Mesenteric fat pad (tissue), 1 donor: ENCODE measurements around the gene CEP57. TPM values are rescaled to one million over a fixed set of nuclear protein-coding genes. Genes with fewer than 3 reads are reported as not detected.
"Not testable (repeated sequence)": the region's sequence is repeated elsewhere in the genome, so short reads cannot be mapped to it uniquely, and the experiment has no call there.

Source experiments
- DNase-seq: peaks from one replicate; pipeline ENCODE4 v3.0.0-alpha.2; 2020; ENCODE audit warnings: low spot score
- total RNA-seq: library from RNA; stranded (reverse); fragmentation: NEBNext Ultra II Directional; extraction: Animal tissue kit (Norgen Biotek cat#: 25700); gene quantifications from one replicate; pipeline ENCODE4 v1.2.1, GENCODE V29; 2021
- donor health status: DM: yes; HTN: yes; CAD: no.

The CEP57 gene
- total RNA-seq, 1 donor from 2014 or later, result 20.7 TPM

- DNase-seq, result no peak
Observed at GRCh38 chr11:95795627-95796295, 5.5 kb downstream of the CEP57 start.

- no peak for DNase-seq
Observed at GRCh38 chr11:95796501-95796900, 6.2 kb downstream of the CEP57 start.

- no peak for DNase-seq
Observed at GRCh38 chr11:95799546-95799945, 9.2 kb downstream of the CEP57 start.

GRCh38 chr11:95800438-95800837 is 10.1 kb downstream of the CEP57 start:
- DNase-seq, result no peak

GRCh38 chr11:95802806-95803205 is 12.5 kb downstream of the CEP57 start:
- DNase-seq, result no peak

- DNase-seq, result no peak
Observed at GRCh38 chr11:95803973-95804372, 13.7 kb downstream of the CEP57 start.

- DNase-seq, result no peak
Observed at GRCh38 chr11:95805869-95806268, 15.6 kb downstream of the CEP57 start.

GRCh38 chr11:95806464-95806863 is 16.2 kb downstream of the CEP57 start:
- DNase-seq, result not testable (repeated sequence)

- DNase-seq, result not testable (repeated sequence)
Observed at GRCh38 chr11:95811052-95811451, 20.8 kb downstream of the CEP57 start.

GRCh38 chr11:95816037-95816436 is 25.7 kb downstream of the CEP57 start:
- no peak for DNase-seq

GRCh38 chr11:95821640-95822039 is 31.3 kb downstream of the CEP57 start:
- no peak for DNase-seq

- DNase-seq, result no peak
Observed at GRCh38 chr11:95827696-95828095, 37.4 kb downstream of the CEP57 start.

- no peak for DNase-seq
Observed at GRCh38 chr11:95829580-95830259, 39.4 kb downstream of the CEP57 start.

GRCh38 chr11:95831198-95831883 is 41.0 kb downstream of the CEP57 start:
- DNase-seq, result no peak

- no peak for DNase-seq
Observed at GRCh38 chr11:95832763-95833162, 42.5 kb downstream of the CEP57 start.

GRCh38 chr11:95833378-95833777 is 43.1 kb downstream of the CEP57 start:
- no peak for DNase-seq

GRCh38 chr11:95835351-95835750 is 45.1 kb downstream of the CEP57 start:
- no peak for DNase-seq

GRCh38 chr11:95835768-95836488 is 45.6 kb downstream of the CEP57 start:
- DNase-seq, result no peak

- DNase-seq, result no peak
Observed at GRCh38 chr11:95845167-95845566, 54.9 kb downstream of the CEP57 start.

GRCh38 chr11:95849087-95849825 is 59.0 kb downstream of the CEP57 start:
- DNase-seq, result no peak

- DNase-seq, result no peak
Observed at GRCh38 chr11:95850137-95850536, 59.8 kb downstream of the CEP57 start.
